Posterior cingulate gyrus (tissue), 11 donors: ENCODE data around the gene C3orf33.

ENCODE experiments used
- DNase-seq, 10 donors: peaks; one replicate each; pipeline versions ENCODE4 v3.0.0 to v3.0.0-alpha.2; 2020 to 2021; ENCODE audit warnings: mixed read lengths in 3 of 10
- intact Hi-C: fragments of 100-400 bp; cut with DNase I; formaldehyde crosslinking; loops from one replicate; pipeline ENCODE4 v1.15.1; 2023

The C3orf33 gene

DNA sequence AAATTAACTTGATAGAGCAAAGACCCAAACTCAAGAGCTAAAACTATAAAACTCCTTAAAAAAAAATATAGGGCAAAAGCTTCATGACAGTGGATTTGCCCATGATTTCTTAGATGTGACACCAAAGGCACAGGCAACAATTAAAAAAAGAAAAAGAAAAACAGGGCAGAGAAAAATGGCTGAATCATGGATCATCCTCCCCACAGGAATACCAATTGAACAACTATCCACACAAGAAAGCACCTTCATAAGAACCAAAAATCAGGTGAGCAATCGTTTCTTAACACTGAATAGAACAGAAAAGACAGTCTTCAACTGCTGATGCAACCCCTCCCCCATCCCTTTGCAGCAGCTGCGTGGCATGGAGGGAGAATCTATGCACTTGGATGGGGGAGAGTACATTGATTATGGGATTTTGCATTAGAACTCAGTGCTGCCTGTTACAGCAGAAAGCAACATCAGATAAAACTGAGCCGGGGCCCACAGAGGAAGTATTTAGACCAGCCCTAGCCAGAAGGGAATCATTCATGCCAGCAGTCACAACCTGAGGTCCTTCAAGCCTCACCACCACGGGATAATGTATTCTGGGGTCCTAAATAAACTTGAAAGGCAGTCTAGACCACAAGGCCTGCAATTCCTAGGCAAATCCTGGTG lies 15.7 kb downstream of the C3orf33 start:
- DNase-seq, result no peak
- intact Hi-C loops, result no loop called here

DNA sequence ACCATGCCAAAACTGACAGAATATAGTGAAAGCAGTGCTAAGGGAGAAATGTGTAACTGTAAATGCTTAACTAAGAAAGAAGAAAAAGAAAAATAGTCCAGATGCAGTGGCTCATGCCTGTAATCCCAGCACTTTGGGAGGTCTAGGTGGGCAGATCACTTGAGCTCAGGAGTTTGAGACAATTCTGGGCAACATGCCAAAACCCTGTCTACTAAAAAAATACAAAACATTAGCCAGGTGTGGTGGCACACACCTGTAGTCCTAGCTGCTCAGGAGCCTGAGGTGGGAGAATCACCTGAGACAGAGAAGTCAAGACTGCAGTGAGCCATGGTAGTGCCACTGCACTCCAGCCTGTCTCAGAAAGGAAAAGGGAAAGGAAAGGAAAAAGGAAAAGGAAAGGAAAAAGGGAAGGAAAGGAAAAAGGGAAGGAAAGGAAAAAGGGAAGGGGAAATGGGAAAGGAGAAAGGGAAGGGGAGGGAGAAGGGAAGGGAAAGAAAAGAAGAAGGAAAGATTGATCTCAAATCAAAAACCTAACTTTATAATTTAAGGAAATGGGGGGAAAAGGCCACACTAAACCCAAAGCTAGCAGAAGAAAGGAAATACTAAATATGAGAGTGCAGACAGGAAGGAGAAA lies 20.3 kb downstream of the C3orf33 start:
- no peak for DNase-seq
- intact Hi-C loops, result no loop called here

DNA sequence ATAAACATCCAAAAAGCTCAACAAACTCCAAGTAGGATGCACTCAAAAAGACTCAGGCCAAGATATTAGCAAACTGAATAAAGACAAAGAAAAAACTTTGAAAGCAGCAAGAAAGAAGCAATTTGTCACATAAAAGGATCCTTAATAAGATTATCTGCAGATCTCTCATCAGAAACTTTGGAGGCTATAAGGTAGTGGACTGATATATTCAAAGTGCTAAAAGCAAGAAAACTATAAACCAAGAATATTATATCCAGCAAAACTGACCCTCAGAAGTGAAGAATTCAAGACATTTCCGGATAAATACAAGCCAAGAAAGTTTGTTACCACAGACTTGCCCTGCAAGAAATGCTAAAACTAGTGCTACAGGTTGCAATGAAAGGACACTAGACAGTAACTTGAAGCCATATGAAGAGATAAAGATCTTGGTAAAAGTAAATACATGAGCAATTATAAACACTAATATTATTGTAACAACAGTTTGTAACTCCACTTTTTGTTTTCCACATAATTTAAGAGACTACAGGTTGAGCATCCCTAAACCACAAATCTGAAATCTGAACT lies 23.6 kb downstream of the C3orf33 start:
- intact Hi-C loops, result no loop called here

GRCh38 chr3:155780291-155780690 lies 25.8 kb downstream of the C3orf33 start:
- DNase-seq, result no peak
- intact Hi-C loops, result no loop called here

More for the DNA sequence above, 23.6 kb downstream of the C3orf33 start:
- DNase-seq, result no peak

- no peak for DNase-seq
- intact Hi-C loops, result no loop called here
Measured at GRCh38 chr3:155778462-155778861, 27.6 kb downstream of the C3orf33 start.

GRCh38 chr3:155772801-155773200 lies 33.3 kb downstream of the C3orf33 start:
- DNase-seq, result no peak
- intact Hi-C loops, result no loop called here

- DNase-seq, result peak in 1 of 10 donors; percentile 13
- intact Hi-C loops, result no loop called here
Measured at GRCh38 chr3:155771126-155771525, 35.0 kb downstream of the C3orf33 start.

DNA sequence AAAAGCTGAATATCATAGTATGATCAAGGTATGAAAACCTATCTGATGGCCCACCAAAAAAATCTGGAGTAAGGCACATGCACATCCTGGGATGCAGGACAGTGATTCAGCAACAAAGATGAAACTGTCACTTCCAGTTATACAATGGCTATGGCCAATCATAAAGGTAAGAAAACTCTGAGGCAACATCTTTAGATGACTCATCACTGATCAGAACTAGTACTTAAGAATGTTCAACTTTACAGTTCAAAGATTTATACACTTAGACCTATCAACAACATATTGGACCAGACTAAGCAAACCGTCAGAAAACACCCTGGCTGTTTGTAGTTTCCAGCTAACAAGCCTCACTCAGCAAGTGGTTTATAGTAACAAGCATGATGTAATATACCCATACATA lies 39.9 kb downstream of the C3orf33 start:
- no peak for DNase-seq
- intact Hi-C loops, result no loop called here

DNA sequence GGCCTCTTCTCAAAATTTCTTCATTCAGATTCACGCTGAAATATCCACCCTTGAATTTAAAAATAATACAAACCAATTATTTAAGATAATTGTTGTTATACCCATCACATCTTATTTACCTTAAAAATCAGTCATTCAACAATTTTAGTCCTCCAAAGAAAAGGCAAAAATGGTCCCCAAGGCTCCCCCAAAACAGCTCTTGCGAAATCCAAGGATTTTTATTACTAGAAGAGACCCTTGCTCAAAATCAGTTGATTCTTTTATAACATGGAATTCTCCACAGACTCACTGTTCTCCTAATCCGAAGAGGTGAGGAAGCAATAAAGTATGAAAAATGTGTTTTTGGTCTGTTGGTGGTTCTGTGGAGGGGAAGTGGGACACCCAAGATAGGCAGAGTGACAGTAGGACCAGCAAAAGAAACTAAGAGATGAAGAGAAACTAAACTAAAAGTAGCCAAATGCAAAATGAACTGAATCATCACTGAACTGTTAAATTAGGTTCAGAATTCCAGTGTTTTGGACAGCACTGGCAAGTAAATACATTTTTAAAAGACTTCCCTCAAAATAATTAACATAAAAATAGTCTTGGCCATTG lies 42.1 kb downstream of the C3orf33 start:
- DNase-seq, result no peak
- intact Hi-C loops, result no loop called here

DNA sequence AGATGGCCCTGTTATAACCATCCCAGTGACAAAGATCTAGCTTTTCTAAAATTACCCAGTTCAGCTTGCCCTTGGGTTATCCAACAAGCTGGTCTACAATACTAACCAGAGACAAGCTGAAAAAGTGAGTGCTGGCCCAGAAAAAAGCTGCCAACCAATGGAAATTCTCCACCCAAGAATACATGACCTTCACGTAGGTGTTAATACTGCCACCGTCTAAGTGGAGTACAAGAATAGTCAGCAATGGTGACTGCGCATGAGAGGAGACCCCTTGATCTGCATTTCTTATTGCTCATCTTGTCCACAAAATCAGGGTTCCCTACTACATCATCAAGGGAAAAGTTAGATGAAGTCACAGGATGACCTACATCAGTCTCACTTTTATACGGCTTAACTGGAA lies 45.4 kb downstream of the C3orf33 start:
- intact Hi-C loops, result no loop called here
- peak in 1 of 10 donors; percentile 5 for DNase-seq

GRCh38 chr3:155757577-155757976 lies 48.5 kb downstream of the C3orf33 start:
- DNase-seq, result no peak
- intact Hi-C loops, result no loop called here

- intact Hi-C loops, result no loop called here
- no peak for DNase-seq
Measured at GRCh38 chr3:155753038-155753639, 52.9 kb downstream of the C3orf33 start.

DNA sequence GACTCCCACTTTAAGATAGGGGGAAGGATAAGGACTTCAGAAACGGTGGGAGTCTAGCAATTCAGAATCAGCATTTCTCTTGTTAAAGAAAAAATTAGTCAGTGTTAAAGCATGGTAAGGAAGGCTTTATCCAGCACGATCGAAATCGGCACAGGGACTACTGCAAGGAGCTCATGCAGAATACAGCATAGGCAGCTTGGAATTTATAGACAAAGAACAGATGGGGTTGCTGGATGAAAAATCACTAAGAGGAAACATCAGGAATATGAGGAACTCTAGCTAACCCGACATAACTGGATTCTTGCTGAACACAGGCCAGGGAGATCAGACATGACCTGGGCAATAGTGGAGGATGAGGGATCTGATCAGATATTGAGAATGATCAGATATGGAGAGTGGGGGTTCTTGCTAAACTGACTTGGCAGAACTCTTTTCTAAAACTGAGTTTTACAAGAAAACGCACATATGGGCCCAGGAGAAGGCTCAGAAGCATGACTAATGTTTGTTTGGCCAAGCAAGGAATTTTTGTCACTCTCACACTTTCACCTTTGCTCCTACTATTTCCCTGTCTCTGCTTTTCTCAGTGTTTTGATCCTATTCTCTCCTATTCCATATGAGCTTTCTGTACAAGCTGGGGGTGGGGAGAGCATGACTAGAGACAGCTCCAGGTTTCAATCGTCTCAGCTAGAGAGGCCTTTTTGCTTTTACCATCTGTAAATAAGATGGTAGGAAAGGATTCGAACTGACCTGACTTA lies 57.3 kb downstream of the C3orf33 start:
- intact Hi-C loops, result no loop called here

GRCh38 chr3:155747946-155748290 lies 58.2 kb downstream of the C3orf33 start:
- intact Hi-C loops, result no loop called here
- DNase-seq, result no peak

More for the DNA sequence above, 57.3 kb downstream of the C3orf33 start:
- DNase-seq, result no peak

DNA sequence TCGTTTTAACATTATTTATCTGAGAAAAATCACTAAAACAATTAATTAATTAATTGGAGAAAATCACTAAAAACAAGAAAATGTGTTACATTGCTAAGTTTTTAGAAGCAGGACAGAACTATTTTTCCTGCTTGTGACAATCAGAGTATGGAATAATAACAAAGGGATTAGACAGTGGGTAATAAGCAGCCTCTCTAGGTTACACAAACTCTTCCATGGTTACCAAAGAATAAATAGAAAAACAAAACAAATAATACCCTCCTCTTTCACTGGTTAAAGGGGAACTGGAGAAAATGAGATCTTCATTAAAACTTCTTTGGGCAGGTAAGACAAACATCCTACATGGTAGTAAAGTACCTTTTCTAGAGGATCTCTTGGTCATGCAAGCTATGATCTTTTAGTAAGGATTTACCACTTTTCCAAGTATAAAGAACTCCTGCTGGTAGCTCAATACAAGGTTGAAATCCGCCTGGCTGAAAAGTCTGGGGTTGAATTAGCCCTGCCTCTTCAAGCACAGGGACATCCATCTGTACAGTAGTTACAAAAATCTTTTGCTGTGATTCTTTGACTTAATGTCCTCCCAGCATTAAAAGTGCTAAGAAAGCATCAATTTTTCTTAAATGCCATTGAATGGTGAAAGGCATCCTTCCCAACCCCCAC lies 58.7 kb downstream of the C3orf33 start:
- DNase-seq, result no peak
- intact Hi-C loops, result no loop called here

GRCh38 chr3:155746703-155747102 lies 59.4 kb downstream of the C3orf33 start:
- intact Hi-C loops, result no loop called here
- no peak for DNase-seq

GRCh38 chr3:155745795-155746550 lies 60.1 kb downstream of the C3orf33 start:
- intact Hi-C loops, result no loop called here
- peak in 5 of 10 donors; percentile 20 to 91 (median 37) for DNase-seq

DNA sequence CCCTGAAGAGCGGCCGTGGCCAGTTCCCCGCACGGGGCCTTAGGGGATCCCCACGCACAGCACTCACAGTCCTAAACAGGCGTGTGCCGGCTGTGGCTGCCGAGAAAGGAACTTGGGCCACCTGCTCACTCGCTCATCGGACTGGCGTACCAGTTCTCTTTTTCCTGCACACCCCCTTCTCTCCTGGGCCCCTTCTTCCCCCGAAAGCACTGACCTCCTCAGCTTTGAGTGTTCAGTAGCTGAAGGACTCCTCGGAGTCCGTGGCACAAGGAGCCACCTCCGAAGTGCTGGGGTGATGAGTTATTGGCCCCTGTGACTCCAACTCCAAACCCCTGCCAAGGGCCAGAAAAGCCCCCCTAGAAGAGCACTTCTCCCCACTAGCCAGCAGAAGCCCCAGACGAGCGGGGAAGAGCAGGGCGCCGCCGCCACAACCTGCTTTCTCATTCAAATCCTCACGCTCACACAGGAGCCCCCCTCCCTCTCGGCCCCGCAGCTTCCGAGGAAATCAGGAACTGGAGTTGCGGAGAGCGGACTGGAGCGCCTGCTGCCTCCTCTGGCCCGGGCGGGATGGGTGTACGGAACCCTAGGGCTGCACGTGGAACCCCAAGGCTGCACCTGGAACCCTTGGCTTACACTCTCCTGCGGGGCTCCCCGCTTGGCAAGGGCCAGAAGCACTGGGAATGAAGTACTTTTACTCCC lies 61.3 kb downstream of the C3orf33 start, which contains the start of gene PLCH1:
PLCH1 (minus strand) TSS at position 446 of the 699 bp plus-strand sequence. CDS start 40,847 bp downstream, outside the sequence.
- intact Hi-C loops, result no loop called here
- peak; percentile 27 to 95 (median 62) for DNase-seq
